Mesenchymal stem cell (in vitro differentiated cells and primary cell): ENCODE data around the gene ATG4B.

Experiments
- DNase-seq: peaks from one replicate; pipeline ENCODE4 v3.0.0-alpha.2; 2013
- H2AFZ ChIP-seq: one replicate; pipeline ENCODE4 v1.6.1; 2013; ENCODE audit warnings: low read depth, mild to moderate bottlenecking, control low read depth, inconsistent platforms, low read length, moderate library complexity
- H2AK5ac ChIP-seq: 2 replicates; pipeline ENCODE4 v1.6.1; 2013; ENCODE audit warnings: low read length, moderate library complexity, mild to moderate bottlenecking, inconsistent platforms; ENCODE audit not compliant: severe bottlenecking
- H2BK120ac ChIP-seq: one replicate; pipeline ENCODE4 v1.6.1; 2013; ENCODE audit warnings: low read depth, mild to moderate bottlenecking, inconsistent platforms, low read length, moderate library complexity
- H2BK12ac ChIP-seq, 2 experiments: one replicate each; pipeline ENCODE4 v1.6.1; 2013; ENCODE audit warnings: inconsistent platforms in 2 of 2, low read length in 2 of 2, mild to moderate bottlenecking in 2 of 2, moderate library complexity in 2 of 2, control low read depth in 1 of 2
- H2BK15ac ChIP-seq: one replicate; pipeline ENCODE4 v1.6.1; 2013; ENCODE audit warnings: mild to moderate bottlenecking, low read depth, inconsistent platforms; ENCODE audit not compliant: poor library complexity, severe bottlenecking
- H2BK5ac ChIP-seq: 2 replicates; pipeline ENCODE4 v1.6.1; 2013; ENCODE audit warnings: low read depth, mild to moderate bottlenecking, low read length, control low read depth, inconsistent platforms; ENCODE audit not compliant: poor library complexity, severe bottlenecking
- H3K14ac ChIP-seq, 2 experiments: one replicate each; pipeline ENCODE4 v1.6.1; 2013; ENCODE audit warnings: inconsistent platforms in 2 of 2, low read length in 2 of 2, control low read depth in 1 of 2, mild to moderate bottlenecking in 1 of 2, moderate library complexity in 1 of 2
- H3K18ac ChIP-seq, 2 experiments: one replicate each; pipeline ENCODE4 v1.6.1; 2013; ENCODE audit warnings: inconsistent platforms in 2 of 2, low read length in 2 of 2, control low read depth in 1 of 2, low read depth in 1 of 2, mild to moderate bottlenecking in 1 of 2
- H3K23ac ChIP-seq, 2 experiments: one replicate each; pipeline ENCODE4 v1.6.1; 2013; ENCODE audit warnings: inconsistent platforms in 2 of 2, low read length in 2 of 2, mild to moderate bottlenecking in 2 of 2, moderate library complexity in 2 of 2, control low read depth in 1 of 2
- H3K27ac ChIP-seq: 2 replicates; pipeline ENCODE4 v1.5.1; 2013; ENCODE audit warnings: mild to moderate bottlenecking, moderate library complexity, low read length, control low read depth, inconsistent platforms; ENCODE audit not compliant: poor library complexity, severe bottlenecking
- H3K27me3 ChIP-seq, 2 experiments: 2 replicates each; pipeline versions ENCODE4 v1.6.1 to v1.7.0; 2013; ENCODE audit warnings: low read length in 2 of 2, mild to moderate bottlenecking in 2 of 2, moderate library complexity in 2 of 2, control low read depth in 1 of 2, inconsistent platforms in 1 of 2; ENCODE audit not compliant: control insufficient read depth in 1 of 2, insufficient read depth in 1 of 2
- H3K36me3 ChIP-seq, 2 experiments: 2 replicates each; pipeline versions ENCODE4 v1.6.1 to v1.7.0; 2013; ENCODE audit warnings: low read length in 2 of 2, control low read depth in 1 of 2, inconsistent platforms in 1 of 2, low read depth in 1 of 2, mild to moderate bottlenecking in 1 of 2; ENCODE audit not compliant: insufficient read depth in 2 of 2, control insufficient read depth in 1 of 2
- H3K4ac ChIP-seq, 2 experiments: one replicate each; pipeline ENCODE4 v1.6.1; 2013; ENCODE audit warnings: inconsistent platforms in 2 of 2, low read length in 2 of 2, mild to moderate bottlenecking in 2 of 2, moderate library complexity in 2 of 2, control low read depth in 1 of 2, low read depth in 1 of 2
- H3K4me1 ChIP-seq: 2 replicates; pipeline ENCODE4 v1.6.1; 2013; ENCODE audit warnings: low read depth, low read length, control low read depth; ENCODE audit not compliant: control insufficient read depth, insufficient read depth
- H3K4me2 ChIP-seq: 2 replicates; pipeline ENCODE4 v1.6.1; 2013; ENCODE audit warnings: low read length, mild to moderate bottlenecking, inconsistent platforms; ENCODE audit not compliant: poor library complexity, severe bottlenecking
- H3K4me3 ChIP-seq, 2 experiments: 2 replicates each; pipeline versions ENCODE4 v1.5.1 to v1.7.0; 2013; ENCODE audit warnings: low read length in 2 of 2, mild to moderate bottlenecking in 2 of 2, control low read depth in 1 of 2, low read depth in 1 of 2; ENCODE audit not compliant: insufficient read depth in 1 of 2
- H3K79me1 ChIP-seq: replicated peaks from 2 replicates; pipeline ENCODE4 v1.6.1; 2013; ENCODE audit warnings: mild to moderate bottlenecking, control low read depth, low read length, inconsistent platforms; ENCODE audit not compliant: poor library complexity, severe bottlenecking
- H3K9ac ChIP-seq: 2 replicates; pipeline ENCODE4 v1.7.0; 2013; ENCODE audit warnings: mild to moderate bottlenecking, low read length, moderate library complexity
- H3K9me3 ChIP-seq: 2 replicates; pipeline ENCODE4 v1.7.0; 2013; ENCODE audit warnings: mild to moderate bottlenecking, low read length; ENCODE audit not compliant: control insufficient read depth
- H4K8ac ChIP-seq: one replicate; pipeline ENCODE4 v1.6.1; 2013; ENCODE audit warnings: inconsistent platforms, mild to moderate bottlenecking, low read length, moderate library complexity
- H4K91ac ChIP-seq: one replicate; pipeline ENCODE4 v1.6.1; 2013; ENCODE audit warnings: mild to moderate bottlenecking, low read length, inconsistent platforms
- WGBS: methylation state at CpG from one replicate; pipeline ENCODE4 v1.1.7; 2013; ENCODE audit warnings: mixed read lengths; 5-methylcytosine and 5-hydroxymethylcytosine counted together

Gene ATG4B

DNA sequence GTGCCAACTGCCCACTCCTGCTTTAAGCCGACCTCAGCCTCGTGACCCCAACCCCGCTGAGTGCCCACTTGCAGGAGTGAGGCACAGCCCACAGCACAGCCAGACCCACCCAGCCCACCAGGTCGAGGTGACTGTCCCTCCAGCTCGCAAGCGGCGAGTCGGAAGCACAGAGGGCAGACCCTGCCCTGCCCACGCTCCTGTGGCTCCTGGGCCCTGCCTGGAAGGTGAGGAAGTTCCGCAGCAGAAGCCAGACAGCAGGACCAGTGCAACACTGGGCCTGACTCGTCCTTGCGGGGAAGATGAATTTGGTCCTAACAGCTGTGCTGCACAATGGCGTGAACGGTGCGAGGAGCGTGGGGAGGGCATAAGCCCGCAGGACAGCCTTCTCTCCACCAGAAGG, 39.2 kb downstream of the ATG4B start:
- Histone ChIP-seq H3K9ac (no peak overlapping the region), H4K8ac (no peak overlapping the region), H2AK5ac (no peak overlapping the region), H3K14ac (no peak overlapping the region), H3K18ac (no peak overlapping the region), H2BK15ac (no peak overlapping the region), H3K27ac (no peak overlapping the region), H3K23ac (no peak overlapping the region), H3K4me1 (peaks cover 29% of the 10 kb centered on the region), H4K91ac (no peak overlapping the region), H3K36me3 (peaks cover 76 to 80% of the 10 kb centered on the region in 2 experiments), H3K4ac (no peak overlapping the region), H3K79me1 (peaks cover 28% of the 10 kb centered on the region), H2BK5ac (no peak overlapping the region), H3K4me2 (no peak overlapping the region), H3K9me3 (no peaks in the 10 kb centered on the region), H2AFZ (no peak overlapping the region), H2BK12ac (no peak overlapping the region), H3K27me3 (no peaks in the 10 kb centered on the region), H3K4me3 (no peak overlapping the region), H2BK120ac (no peak overlapping the region)
- DNase-seq: no peak
- 92% methylated on average over 17 of the region's 17 CpGs for WGBS

- H2AFZ ChIP-seq: no peak overlapping the region
- no peak overlapping the region for H3K9ac ChIP-seq
- no peak overlapping the region for H2AK5ac ChIP-seq
- H3K9me3 ChIP-seq: no peaks in the 10 kb centered on the region
- H4K91ac ChIP-seq: no peak overlapping the region
- H4K8ac ChIP-seq: no peak overlapping the region
- no peak overlapping the region for H3K27ac ChIP-seq
- no peak overlapping the region for H3K4me2 ChIP-seq
- H3K14ac ChIP-seq: no peak overlapping the region
- H3K18ac ChIP-seq: no peak overlapping the region
- 94% methylated on average over 24 of the region's 24 CpGs for WGBS
- peaks cover 69 to 78% of the 10 kb centered on the region in 2 experiments for H3K36me3 ChIP-seq
- DNase-seq: no peak
- no peak overlapping the region for H2BK15ac ChIP-seq
- H3K79me1 ChIP-seq: peaks cover 24% of the 10 kb centered on the region
- no peak overlapping the region for H2BK12ac ChIP-seq
- no peak overlapping the region for H3K4ac ChIP-seq
- H3K4me3 ChIP-seq: no peak overlapping the region
- H3K27me3 ChIP-seq: no peaks in the 10 kb centered on the region
- H2BK5ac ChIP-seq: no peak overlapping the region
- no peak overlapping the region for H3K23ac ChIP-seq
- H3K4me1 ChIP-seq: peaks cover 33% of the 10 kb centered on the region
- no peak overlapping the region for H2BK120ac ChIP-seq
Observed at GRCh38 chr2:241677392-241677791, 39.9 kb downstream of the ATG4B start.

DNA sequence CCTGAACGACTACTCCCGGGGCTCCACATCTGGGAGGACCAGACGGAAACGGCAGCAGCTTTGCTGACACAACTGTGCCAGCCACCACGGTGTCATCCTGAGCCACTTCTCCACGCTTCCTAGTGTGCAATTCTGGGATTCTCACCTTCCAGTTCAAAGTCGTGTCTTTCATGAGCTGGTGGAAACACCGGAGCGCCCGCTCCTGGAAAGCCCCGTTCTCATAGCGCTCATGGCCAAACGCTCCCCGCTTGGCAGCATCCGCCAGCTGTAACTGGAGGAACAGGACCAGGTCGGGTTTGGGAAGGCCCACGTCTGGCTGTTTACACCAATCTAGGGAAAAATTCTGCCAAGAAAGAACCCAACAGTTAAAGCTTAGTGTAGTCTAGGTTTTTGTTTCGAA, 40.8 kb downstream of the ATG4B start:
- Histone ChIP-seq H3K18ac (no peak overlapping the region), H3K9me3 (no peaks in the 10 kb centered on the region), H3K4ac (no peak overlapping the region), H3K4me1 (peaks cover 33% of the 10 kb centered on the region), H3K79me1 (peaks cover 26% of the 10 kb centered on the region), H4K8ac (no peak overlapping the region), H3K23ac (no peak overlapping the region), H3K14ac (no peak overlapping the region), H2AK5ac (no peak overlapping the region), H2BK15ac (no peak overlapping the region), H3K4me3 (no peak overlapping the region), H3K27me3 (no peaks in the 10 kb centered on the region), H3K4me2 (no peak overlapping the region), H3K27ac (no peak overlapping the region), H2BK5ac (no peak overlapping the region), H2AFZ (no peak overlapping the region), H3K36me3 (peaks cover 67 to 75% of the 10 kb centered on the region in 2 experiments), H3K9ac (no peak overlapping the region), H2BK120ac (no peak overlapping the region), H2BK12ac (no peak overlapping the region), H4K91ac (no peak overlapping the region)
- WGBS: 97% methylated on average over 18 of the region's 18 CpGs
- no peak for DNase-seq

DNA sequence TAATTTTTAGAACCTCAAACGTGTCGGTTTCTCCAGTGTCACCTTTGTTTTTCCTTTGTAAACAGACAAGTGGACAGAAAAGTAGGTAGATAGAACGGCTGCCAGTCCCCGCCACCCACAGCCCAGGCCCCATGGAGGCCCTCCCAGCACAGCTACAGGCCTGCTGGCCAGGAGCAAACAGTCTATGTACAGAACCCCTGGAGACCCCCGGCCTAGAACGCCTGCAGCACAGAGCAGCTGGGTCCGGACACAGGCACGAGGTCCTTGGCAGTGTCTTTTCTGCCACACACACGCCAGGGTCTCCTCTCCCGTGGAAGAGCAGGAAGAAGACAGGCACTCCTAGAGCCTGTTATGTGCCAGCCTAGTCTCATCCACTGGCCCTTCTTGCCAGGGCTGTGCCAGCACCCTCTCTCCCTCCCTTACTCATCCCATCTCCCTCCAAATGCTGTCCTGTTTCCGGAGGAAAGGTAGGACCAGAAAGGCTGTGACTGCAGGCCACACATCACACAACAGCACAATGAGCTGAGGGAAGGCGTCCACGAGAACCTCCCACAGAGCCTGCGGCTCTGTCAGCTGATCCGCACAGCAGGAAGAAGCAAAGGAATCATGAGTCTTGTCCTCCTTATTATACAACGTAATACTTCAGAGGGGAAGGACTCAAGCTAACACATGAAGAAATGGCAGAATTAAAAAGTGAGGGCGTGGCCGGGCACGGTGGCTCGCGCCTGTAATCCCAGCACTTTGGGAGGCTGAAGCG, 41.5 kb downstream of the ATG4B start:
- H3K14ac ChIP-seq: no peak overlapping the region
- H3K4me3 ChIP-seq: no peak overlapping the region
- peaks cover 28% of the 10 kb centered on the region for H3K79me1 ChIP-seq
- peak overlapping the region; percentile 23 for H2AK5ac ChIP-seq
- no peak overlapping the region for H2BK15ac ChIP-seq
- no peak overlapping the region for H3K4ac ChIP-seq
- H3K4me1 ChIP-seq: peaks cover 28% of the 10 kb centered on the region
- H3K9me3 ChIP-seq: no peaks in the 10 kb centered on the region
- H2BK120ac ChIP-seq: no peak overlapping the region
- no peak overlapping the region for H2BK12ac ChIP-seq
- DNase-seq: no peak
- H2BK5ac ChIP-seq: no peak overlapping the region
- H3K18ac ChIP-seq: no peak overlapping the region
- H4K91ac ChIP-seq: no peak overlapping the region
- no peak overlapping the region for H3K27ac ChIP-seq
- no peaks in the 10 kb centered on the region for H3K27me3 ChIP-seq
- H4K8ac ChIP-seq: no peak overlapping the region
- H3K9ac ChIP-seq: no peak overlapping the region
- no peak overlapping the region for H2AFZ ChIP-seq
- 87% methylated on average over 22 of the region's 22 CpGs for WGBS
- H3K36me3 ChIP-seq: peaks cover 64 to 77% of the 10 kb centered on the region in 2 experiments
- no peak overlapping the region for H3K4me2 ChIP-seq
- H3K23ac ChIP-seq: no peak overlapping the region
